Glomerular visceral epithelial cell (primary cell): ENCODE data around the gene POC1A.

Source experiments
- DNase-seq: peaks from one replicate; pipeline ENCODE4 v3.0.0-alpha.2; 2016; ENCODE audit errors: extremely low spot score

POC1A gene

DNA sequence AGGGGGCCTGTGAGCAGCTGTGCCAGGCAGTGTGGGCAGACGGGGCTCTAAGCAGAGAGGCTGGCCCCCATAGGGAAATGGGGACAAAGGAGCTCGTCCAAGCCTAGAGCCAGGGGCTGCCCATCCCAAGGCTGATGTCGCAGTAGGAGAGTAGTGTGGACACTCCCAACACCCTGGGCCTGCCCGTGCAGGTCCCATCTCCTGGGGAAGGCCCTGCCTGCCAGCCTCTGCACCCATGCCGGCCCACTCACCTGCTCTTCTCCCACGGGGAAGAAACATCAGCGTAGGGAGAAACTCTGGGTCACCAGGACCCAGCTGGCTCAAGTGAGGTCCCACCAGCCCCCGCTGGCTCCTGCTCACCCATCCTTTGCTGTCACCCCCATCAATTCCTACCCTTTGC lies 87.2 kb downstream of the POC1A start:
- no peak for DNase-seq

DNA sequence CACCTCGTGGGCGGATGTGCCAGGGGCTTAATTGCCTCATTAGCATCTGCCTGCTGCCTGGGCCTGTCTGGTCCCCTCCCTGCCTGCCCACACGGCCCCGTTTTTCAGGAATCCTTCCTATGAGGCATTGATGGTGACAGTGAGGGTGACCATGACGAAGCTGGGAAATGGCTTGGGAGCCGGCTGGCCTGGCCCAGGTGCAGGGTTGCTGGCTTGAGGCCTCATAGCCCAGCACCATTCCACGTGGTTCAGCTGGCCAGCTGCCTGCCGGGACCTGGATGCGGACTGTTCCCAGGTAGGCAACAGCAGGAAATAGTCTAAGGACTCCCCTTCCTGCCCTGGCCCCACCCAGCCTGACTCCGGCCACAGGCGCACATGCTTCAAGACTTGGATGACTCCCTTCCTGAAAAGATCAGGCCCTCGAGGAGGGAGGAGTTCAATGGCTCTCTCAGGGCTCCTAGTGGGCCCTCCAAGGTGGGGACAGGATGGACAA lies 88.9 kb downstream of the POC1A start:
- no peak for DNase-seq

DNA sequence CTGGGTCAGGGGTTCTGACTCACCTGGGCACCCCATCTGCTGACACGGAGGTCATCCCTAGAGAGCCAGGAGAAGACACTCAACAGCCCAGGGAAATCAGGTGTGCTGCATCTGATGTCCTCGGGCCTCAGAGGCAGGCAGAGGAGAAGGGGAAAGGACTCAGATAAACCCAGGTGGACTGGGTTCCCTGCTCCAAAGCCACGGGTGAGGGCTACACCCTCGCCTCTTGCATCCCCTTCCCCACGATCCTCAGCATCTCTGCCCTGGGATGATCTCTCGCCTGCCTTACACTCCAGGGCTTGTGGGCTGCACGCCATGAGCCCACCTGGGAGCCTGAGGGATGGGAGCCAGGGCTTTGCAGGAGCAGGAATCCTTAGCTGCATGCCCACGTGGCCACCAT lies 89.7 kb downstream of the POC1A start:
- no peak for DNase-seq

DNA sequence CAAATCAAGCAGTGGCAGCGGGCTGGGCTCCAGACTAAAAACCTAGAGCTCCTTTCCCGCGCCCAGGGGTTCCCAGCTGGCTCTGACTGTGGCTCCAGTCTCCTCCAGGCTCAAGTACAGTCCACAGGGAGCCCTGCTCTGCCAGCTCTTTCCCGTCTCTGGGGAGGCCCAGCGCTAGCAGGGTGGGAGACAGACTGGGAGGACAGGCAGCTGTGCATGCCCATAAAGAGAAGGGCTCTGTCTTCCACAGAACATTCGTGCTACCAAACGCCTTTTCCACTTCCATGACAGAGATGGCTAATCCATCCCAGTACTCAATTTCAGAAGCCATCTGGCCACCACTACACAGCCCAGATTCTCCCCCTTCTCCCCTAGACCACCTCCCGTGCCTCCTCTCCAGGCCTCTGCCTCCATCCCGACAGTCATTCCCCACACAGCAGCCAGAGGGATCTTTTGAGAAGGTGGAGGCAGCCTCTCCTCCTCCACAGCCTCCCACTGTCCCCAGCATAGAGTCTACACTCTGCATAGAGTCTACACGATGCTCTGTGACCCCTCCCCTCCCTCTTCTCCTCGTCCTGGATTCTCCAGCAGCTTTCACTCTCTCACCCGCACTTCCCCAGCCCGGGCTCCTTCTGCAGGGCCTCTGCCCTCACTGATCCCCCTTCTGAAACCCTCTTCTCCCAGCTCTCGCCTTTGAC lies 91.0 kb downstream of the POC1A start:
- no peak for DNase-seq

DNA sequence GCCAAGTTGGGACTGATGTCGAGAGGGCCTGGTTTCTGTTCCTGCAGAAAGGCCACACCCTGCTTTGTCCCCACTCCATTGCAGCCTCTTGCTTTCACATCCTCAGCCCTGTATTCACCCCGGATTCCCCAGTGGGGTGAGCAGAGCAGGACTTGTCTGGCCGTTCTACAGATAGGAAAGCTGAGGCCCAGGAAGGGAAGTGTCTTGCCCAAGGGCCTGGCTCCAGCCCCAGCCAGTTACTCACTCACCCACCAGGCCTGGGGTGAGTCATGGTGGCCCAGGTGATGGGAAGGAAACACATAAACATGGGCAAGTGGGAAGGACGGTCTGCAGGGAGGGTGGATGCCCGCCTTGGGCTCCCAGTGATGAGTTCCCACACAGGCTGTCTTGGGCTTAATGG lies 91.7 kb downstream of the POC1A start:
- DNase-seq = peak; percentile 90

DNA sequence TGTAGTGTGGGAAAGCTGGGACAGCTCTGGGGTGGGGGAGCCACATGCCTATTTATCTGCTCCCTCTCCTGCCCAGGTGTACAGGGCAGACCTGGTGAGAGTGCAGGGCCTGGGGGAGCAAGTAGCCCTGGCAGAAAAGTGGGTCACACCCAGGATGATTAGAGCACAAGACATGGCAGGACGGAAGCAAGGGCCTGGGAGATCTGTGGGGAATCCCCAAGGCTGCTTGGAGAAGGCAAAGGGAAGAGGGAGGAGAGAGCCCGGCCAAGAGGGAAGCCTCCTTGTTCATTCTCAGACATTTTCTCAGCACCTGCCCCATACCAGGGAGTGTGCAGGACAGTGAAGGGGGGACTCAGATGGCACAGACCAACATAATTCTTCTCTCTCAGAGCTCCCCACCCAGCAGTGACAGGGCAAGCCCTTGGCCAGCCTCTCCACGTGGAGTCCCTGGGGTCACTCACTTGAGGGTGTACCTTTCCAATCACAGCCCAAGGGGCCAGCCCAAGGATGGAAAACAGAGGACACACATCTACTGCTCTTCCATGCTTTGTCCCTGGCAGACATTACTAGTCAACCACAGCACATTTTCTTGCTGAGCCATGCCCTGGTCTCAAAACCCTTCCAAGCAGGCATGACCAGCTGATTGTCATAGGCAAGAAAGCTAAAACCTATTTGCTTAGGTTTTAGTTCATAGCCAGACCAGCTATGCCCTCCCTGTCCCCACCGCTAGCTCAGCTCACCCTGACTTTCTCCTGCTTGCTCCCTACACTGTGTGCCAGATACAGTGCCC lies 92.9 kb downstream of the POC1A start:
- peak; percentile 39 for DNase-seq

DNA sequence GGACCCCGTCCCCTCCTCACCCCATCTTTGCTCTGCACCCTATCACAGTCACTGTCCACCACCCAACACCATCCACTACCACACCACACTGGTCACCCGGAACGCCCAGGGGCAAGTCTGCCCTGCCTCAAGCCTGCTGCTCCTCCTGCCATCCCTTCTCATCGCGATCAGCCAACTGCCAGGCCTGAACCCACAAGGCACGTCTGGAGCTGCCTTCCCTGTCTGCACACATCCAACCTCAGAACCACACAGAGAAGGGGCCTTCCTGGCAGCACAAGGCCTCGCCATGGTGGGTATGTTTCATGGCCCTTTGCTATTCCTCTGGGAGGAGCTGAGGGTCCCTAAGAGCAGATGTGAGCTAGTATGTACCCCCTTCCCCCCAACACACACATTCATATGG lies 94.4 kb downstream of the POC1A start:
- DNase-seq = no peak

DNA sequence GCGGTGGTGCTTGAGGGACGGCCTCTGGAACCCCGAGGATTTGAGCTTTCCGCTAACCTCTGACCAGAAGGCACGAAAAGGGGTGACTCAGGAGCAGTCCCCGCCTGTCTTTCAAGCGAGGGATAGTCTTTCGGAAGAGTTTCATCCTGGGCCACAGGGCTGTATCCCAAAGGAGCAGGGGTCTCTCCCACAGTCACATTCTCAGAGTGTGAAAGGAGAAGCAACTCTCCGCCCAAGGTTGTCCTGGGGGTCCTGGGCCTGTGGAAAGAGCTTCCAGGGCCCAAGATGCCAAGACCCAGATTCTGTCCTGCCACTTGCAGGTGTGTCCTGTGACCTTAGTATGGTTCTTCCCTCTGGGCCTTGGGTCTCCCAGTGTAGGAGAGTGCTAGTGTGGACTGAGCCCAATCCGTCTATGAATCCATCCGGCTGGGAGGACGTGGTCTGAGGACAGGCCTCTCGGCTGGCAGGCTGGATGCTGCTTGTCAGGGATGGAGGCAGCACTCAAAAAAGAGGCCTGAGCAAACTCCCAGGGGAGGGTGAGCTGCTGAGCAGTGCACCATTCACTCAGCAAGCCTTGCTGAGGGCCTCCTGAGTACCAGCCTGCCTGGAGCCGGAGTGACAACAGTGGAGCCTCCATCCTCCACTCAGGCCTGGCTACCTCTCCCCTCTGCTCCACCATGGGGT lies 96.3 kb downstream of the POC1A start:
- DNase-seq = no peak

DNA sequence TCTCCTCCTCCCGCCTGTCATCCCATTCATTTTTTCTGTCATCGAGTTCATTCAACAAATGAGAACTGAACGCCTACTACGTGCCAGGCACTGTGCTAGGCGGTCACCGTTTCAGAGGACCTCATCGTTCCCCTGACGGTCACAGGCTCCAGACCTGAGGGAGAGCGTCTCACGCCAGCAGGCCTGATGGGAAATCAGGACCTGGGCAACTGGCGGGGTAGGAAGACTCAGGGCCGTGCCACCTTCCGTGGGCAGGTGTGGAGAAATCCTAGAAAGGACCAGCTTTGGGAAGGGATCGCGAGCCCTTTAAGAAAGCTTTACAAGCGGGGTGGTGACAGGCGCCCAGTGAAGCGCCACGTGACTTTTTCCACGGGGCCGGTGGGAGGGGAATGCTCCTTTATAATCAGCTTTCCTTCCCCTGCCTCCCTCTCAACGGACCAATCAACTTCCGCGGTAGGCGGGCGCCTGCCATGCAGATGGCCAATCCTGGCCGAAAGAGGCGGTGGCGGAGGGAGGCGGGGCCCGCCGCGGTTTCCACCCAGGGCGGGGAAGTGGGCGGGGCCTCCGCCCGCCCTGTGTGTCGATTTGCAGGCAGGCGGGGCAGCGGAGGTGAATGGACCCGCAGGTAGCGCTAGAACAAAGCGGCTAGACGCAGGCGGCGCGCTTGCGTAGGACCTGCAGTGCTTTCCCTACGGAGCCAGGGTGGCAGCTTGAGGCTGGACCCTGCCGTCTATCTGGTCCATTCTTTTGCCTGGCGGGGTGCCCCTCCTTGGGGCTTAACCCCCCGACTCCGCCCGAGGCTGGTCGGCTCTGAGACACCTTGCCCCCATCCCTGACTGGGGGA lies 97.0 kb downstream of the POC1A start:
- DNase-seq = peak; percentile 99

DNA sequence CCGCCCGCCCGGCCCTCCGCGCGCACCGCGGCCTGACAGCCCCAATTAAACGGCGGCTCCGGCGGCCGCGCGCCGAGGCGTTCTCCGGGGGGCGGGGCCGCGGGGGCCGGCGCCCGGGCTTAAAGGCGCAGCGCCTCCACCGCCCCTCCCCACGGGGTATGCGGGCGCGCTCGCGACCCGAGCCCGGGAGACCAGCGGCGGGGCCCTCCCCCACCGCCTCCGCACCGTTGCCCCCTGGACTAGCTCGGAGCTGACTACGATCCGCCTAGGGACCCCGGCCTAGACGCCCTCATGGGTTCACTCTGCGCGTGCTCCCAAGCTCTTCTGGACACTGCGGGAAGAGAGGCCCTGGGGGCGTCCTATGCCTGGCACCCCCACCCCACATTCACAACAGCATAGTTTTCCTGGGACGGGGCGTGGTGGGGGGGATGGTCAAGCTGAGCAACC lies 97.7 kb downstream of the POC1A start, which contains the start of gene DUSP7:
Gene DUSP7, minus strand, starts transcription at position 51 of the 447 bp plus-strand sequence. CDS start 205 bp downstream, outside the sequence.
- DNase-seq = peak; percentile 62

DNA sequence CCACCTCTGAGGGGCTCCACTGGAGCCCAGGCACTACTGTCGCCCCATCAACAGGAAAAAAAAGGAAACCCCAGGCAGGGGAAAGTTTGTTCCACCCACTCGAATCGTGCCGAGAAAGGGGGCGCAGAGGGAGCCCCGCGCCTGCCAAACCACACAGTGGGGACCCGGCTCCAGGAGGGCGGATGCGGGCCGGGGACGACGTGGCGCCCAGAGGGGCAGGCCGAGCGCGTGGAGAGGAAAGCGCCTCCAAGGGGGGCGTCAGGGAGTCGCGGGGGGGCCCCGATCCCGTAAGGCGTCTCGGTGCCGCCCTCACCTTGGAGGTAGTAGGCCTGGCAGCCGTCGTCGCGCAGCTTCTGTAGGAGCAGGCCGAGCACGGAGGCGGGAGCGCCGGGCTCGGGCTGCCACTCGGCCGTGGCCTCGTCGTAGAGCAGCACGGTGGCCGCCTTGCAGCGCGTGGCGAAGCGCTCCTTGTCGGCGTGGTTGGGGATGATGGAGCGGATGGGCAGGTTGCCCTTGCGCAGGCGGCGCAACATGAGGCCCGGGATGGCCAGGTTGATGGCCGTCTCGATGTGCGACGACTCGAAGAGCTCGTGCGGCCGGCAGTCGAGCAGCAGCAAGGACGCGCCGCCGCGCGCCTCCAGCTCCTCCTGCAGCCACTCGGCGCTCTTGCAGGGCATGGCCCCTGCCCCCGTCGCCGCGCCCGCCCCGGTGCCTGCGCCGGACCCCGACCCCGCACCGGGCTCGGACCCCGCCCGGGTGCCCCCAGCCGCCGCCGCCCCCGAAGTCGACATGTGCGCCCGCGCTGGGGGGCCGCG lies 98.5 kb downstream of the POC1A start:
- peak; percentile 44 for DNase-seq

DNA sequence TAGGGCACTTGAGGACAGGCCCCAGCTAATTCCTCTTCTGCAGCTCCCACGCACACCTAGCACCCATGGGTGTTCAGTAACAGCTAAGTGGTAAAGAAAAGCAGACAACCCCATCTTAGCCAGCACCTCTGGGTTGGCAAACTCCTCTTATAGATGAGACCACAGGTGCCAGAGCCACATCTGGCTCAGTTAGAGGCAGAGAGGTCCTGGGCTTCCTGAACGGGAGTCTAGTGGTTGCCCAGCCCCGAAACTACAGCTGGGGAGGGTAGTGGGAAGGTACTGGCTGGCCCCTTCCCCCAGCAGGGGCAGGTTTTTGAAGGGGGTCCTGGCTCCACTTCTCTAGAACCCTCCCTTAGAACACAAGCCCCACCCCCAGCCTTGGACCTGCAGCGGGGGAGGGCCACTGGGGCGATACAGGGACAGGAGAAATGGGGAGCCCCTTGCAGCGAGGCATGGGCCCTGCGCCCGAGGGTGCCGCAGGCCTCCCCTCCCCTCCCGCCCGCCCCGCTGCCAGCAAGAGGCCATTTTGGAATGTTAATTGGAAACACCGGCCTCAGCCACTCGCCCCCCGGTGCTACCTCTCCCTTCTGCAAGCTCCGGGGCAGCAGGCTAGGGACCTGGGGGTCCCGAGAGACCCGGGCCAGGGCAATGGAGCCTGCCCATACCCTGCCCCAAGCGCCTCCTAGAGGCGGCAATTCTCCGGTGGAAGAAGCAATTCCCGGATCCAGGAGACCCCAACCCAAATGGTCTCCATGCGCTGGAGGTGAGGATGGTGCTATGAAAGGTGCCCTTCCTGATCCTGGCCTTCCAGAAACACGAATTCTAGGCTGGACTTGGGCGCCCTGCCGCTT lies 99.3 kb downstream of the POC1A start:
- no peak for DNase-seq

DNA sequence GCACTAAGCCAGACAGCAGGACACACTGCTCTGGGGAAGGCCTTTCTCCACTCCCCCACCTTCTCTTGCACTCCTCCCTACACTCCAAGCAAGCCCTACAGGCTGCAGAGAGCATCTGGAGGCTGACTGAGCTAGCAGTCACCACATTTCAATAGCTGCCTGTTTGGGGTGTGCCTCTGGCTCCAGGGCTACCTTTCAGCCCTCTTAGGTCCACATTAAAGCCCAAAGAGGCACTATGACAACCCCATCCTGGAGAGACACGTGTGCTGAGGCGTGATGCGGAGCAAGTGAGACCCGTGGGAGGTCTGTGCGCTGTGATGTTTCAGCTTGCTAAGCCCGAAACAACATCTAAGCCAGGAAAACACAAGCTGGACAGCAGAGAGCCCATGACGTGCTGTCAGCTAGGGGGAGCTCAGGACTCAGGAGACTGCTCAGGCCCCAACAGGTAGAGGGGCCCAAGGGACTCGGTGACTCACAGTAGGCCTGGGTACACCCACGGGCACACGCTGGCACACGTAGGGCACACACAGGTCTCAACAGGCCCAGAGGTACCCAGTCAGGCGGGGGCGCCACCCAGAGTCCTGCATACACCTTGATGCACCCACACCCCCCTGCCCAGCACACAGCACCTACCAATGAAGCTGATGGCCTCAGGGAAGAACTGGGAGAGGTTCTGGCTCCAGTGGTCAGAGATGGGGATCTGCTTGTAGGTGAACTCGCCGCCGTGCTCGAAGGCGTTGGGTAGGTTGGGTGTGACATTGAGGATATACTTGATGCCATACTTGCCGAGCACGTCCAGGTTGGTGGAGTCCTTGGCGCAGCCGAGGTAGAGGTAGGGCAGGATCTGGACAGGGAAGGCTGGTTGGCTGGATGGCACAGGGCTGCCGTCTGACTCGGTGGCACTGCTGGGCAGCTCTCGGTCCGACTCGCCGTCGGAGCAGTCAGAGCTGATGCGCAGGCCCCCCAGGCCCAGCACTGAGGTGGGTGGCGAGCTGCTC lies 100.6 kb downstream of the POC1A start:
- peak; percentile 40 for DNase-seq

DNA sequence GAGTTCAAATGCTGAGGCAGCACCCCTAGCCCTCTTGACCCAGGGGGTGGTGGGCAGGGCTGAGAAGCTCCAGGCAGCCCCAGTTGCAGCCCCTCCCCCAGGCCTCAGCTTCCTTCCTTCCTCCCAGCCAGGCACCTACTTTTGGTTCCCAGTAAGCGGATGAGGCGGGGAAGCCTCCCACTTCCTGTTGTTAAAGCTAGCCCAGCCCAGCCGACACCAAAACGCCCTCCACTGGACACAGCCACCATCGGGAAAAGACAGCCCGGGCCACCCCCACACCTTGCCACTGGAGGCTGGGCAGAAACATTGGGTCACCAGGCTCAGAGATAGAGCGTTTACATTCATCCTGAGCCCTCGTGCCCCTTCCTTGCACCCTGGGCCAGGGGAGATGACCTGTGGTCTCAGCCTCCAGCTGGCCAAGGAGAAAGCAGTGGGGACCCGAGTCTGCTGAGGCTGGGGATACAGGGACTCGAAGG lies 101.4 kb downstream of the POC1A start:
- peak; percentile 80 for DNase-seq

DNA sequence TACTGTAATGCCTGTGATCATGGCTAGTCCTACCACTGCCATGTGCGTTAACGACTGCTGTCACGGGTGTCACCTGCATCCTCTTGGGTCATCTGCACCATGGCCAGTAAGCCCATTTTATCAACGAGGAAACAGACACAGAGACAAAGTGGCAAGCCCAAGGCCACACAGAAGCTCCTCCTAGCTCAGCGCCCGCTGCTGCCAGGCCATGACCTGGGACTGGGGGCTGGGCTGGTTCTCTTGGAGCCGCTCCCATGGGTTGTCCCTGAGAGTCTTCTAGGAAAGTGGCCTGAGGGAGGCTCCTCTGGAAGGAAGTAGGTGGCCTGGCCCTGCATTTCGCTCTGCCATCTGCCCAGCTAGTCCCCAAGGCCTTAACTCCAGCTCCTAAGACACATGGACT lies 102.8 kb downstream of the POC1A start:
- no peak for DNase-seq

DNA sequence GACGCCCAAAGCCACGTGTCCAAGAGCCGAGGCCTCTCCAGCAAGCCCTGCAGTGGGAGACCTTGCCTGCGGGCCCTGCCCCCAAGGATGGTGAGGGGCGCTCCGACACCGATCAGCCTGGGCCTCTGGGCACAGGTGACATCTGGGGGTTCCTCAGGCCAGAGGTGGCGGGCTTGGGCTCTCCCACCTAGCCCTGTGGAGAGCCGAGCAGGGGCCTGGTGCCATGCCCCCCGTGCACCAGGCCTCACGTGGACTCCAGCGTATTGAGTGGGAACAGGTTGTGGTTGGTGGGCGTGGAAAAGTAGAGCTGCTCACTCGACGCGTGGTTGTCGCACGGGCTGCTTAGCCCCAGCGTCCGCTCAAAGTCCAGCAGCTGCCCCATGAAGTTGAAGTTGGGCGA lies 103.7 kb downstream of the POC1A start:
- DNase-seq = no peak

DNA sequence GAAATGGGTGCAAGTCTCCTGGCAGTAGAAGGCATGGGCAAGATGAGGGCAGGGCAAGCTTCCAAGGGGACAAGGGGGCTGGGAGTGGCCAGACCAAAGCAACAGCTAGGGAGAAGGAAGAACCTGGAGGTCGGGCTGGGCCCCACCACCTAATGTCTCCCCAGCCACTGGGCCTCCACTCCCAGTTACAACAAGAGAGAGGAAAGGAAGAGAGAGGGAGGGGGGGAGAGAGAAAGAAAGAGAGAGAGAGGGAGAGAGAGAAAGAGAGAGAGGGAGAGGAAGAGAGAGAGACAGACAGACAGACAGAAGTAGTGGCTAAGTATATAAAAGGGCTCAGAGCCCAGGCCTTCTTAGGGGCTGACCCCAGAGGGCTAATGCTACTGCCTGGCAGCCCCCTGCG lies 104.7 kb downstream of the POC1A start:
- no peak for DNase-seq

DNA sequence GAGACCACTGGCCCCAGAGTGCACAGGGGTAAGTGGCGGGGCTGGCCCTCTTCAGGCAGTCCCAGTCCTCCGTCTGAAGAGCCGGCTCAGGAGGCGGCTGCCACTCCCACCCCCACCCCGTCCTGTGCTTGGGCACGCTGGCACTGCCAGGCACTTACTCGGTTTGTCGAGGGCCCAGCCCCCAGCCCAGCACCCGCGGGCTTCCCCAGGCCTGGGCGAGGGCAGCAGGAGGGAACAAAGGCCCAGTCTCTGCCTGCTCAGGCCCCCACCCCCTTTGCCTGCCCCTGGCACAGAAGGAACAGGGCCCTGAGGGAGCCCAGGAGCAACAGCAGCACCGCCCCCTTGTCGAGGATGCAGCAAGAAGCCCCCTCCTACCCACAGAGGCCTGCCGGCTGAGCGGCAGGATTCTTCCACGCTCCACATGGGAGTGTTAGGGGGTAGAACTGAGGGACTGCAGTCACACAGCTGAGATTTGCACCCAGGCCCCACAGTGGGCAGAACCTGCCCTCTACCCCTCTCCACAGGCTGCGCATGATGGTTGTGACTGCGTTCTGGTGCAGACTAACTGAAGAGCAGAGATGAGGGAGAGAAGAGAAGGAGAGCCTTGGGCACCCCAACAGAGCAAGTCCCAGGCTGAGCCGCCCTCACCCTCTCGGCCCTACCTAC lies 106.8 kb downstream of the POC1A start:
- peak; percentile 55 for DNase-seq
